Cardiac fibroblast (primary cell): ENCODE measurements around the gene CCDC85B.

ENCODE experiments used
- DNase-seq, 2 donors: peaks; one replicate each; pipeline versions ENCODE4 v3.0.0 to v3.0.0-alpha.2; 2010; ENCODE audit warnings: low read depth in 2 of 2
- H3K4me3 ChIP-seq, 2 donors: replicated peaks in 1 of 2; 1 replicate in 1 of 2; 2 replicates in 1 of 2; pipeline ENCODE4 v1.5.1; 2011; ENCODE audit warnings: low read depth in 2 of 2, low read length in 2 of 2, mild to moderate bottlenecking in 2 of 2, moderate library complexity in 1 of 2
- TF ChIP-seq, protein P1 (sequence below): IDR thresholded peaks from one replicate; pipeline ENCODE4 v1.5.1; 2011; ENCODE audit warnings: low read depth, mild to moderate bottlenecking, low read length, inconsistent platforms

CCDC85B gene

DNA sequence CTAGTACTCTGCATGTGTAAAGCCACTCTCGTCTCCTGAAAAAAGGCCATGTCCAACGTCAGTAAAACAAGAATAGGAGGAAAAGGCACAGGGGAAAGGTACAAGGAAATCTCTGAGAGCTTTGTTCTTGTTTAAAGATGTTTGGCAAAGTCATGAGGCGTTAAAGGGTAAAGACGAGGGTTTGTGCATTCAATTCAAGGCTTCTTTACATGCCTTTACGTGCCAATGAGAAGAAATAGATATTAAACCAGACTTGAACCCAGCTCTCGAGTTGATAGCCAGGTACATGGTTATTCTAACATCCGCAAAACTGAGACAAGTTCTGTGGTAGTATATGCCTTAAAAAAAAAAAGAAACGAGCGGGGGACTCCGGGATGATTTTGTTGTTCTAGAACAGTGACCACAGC is 31.8 kb upstream of the CCDC85B start:
- no peak for DNase-seq
- peak overlapping the region; percentile 74 to 95 for H3K4me3 ChIP-seq
- TF ChIP-seq, protein P1, sequence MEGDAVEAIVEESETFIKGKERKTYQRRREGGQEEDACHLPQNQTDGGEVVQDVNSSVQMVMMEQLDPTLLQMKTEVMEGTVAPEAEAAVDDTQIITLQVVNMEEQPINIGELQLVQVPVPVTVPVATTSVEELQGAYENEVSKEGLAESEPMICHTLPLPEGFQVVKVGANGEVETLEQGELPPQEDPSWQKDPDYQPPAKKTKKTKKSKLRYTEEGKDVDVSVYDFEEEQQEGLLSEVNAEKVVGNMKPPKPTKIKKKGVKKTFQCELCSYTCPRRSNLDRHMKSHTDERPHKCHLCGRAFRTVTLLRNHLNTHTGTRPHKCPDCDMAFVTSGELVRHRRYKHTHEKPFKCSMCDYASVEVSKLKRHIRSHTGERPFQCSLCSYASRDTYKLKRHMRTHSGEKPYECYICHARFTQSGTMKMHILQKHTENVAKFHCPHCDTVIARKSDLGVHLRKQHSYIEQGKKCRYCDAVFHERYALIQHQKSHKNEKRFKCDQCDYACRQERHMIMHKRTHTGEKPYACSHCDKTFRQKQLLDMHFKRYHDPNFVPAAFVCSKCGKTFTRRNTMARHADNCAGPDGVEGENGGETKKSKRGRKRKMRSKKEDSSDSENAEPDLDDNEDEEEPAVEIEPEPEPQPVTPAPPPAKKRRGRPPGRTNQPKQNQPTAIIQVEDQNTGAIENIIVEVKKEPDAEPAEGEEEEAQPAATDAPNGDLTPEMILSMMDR = no peak

DNA sequence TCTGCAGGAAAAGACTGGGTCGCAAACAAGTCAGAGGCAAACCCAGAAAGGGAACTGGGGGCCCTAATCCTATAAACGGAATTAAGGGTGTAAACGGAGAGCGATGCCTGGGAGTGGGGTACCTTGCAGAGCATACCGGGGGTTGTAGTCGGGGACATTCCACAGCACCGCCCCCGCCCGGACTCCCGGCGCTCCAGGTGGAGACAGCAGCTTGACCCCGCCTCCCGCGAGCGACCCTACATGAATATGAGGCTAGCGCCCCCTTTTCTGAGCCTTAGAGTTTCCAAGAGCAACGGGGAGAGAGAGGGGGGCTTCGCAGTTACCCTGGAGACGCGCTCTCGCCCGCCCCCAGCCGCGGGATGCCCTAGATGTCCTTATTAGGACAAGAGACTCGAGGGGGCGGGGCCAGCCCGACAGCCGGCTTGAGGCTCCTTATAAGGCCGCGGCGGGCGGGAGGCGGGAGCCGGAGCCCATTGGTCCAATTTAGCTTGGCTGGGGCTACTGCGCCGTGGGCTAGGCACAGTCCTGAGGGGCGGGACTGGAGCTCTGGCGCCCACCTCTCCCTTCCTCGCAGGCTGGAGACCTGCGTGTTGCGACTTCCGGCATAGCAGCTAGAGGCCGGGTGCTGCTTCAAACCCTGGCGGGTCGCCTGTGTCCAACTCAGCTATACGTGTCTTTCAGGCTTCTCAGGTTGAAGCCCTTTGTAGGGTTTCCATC is 31.2 kb upstream of the CCDC85B start:
- peak; percentile 99 for DNase-seq
- peak overlapping the region; percentile 74 to 95 for H3K4me3 ChIP-seq
- TF ChIP-seq, protein P1 = peak; percentile 13

DNA sequence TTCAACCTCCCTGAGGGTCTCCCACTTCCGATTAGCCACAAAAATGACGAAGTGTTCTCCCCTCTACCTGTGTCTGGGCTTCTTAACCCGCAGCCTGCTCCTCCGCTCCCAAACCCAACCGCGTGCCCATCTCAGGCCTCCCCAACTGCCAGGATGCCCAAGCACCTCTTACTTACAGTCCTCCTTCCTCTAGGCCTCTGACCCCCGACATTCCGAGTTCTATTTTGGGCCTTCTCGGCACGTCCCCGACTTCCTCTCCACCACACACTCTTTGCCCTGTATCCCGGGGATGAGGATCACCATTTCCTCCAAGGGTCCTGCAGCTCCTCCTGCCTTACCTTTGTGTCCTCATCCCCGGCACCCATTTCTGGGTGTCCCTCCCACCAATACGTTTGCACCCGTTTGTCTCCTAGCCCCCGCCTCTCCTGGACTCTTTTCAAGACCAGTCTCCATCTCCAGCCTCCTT is 30.6 kb upstream of the CCDC85B start:
- TF ChIP-seq, protein P1 = no peak
- DNase-seq = no peak

DNA sequence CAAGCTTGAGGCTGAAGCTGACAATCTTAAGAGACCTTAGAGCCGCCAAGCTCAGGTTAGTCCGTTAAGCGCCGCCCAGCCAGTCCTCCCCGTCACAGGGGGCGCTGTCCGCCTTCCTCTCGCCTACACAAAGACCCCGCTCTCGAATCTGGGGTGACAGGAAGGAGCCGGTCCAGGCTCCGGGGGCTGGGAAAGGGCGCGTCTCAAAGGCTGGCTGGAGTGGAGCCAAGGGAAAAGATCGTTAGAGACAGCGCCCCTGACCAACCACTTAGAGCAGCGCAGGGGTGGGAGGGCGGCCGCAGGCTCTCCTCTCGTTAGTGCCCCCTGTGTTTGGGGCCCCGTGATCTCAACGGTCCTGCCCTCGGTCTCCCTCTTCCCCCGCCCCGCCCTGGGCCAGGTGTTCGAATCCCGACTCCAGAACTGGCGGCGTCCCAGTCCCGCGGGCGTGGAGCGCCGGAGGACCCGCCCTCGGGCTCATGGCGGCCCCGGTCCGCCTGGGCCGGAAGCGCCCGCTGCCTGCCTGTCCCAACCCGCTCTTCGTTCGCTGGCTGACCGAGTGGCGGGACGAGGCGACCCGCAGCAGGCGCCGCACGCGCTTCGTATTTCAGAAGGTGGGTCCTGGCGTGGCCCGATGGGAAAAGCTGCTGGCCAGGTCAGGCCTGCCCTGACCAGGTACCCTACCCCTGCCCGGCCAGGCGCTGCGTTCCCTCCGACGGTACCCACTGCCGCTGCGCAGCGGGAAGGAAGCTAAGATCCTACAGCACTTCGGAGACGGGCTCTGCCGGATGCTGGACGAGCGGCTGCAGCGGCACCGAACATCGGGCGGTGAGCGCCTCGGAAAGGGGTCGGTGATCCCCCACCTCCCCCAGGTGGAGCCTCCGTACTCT is 30.0 kb upstream of the CCDC85B start, which contains the start of gene MUS81:
Gene MUS81, plus strand, starts transcription at position 156 of the 887 bp plus-strand sequence. Its CDS starts 321 bp downstream, at position 477.
- peak; percentile 99 for DNase-seq
- TF ChIP-seq, protein P1 = peak; percentile 82

More for the DNA sequence above, 30.6 kb upstream of the CCDC85B start:
- peak overlapping the region; percentile 74 to 95 for H3K4me3 ChIP-seq

DNA sequence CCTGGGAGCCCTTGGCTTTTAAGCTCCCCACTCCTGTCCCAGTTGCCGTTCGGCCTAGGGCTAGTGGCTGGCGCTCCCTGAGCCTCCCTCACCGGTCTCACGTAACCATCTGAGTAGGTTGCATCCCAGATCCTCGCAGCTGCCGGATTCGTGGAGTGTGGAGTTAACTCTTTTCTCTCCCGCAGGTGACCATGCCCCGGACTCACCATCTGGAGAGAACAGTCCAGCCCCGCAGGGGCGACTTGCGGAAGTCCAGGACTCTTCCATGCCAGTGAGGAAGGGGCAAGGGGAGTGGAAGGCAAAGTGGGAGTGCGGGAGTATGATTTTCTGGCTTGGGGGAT is 29.3 kb upstream of the CCDC85B start:
- TF ChIP-seq, protein P1 = no peak
- no peak for DNase-seq
- peak overlapping the region; percentile 74 to 95 for H3K4me3 ChIP-seq

More for the DNA sequence above, 30.0 kb upstream of the CCDC85B start, which contains the start of gene MUS81:
- H3K4me3 ChIP-seq = peak within 1 kb of the TSS; percentile 74 to 95

DNA sequence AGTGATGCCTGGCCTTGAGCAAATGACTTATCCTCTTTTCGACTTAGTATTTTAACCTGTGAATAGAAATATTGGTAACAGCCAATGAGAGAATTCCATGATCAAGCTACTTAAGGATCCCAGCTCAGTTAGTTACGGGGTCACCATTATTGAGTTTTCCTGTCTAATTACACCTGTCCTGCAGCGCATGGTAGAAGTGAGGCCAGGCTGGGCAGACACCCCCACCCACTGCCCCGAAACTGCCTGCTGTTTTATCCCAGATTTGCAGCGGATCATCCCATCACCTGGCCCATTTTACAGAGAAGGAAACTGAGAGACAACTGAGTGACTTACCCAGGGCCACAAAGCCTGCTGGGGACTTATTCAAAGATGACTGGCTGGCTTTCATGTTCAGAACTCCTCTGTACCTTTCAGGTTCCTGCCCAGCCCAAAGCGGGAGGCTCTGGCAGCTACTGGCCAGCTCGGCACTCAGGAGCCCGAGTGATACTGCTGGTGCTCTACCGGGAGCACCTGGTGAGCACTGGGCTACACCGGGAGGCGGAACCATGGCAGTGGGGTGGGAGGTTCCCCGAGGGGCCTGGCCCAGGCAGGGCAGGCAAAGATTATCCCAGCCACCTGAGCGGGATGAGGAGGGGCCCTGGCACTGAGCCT is 28.8 kb upstream of the CCDC85B start:
- no peak for DNase-seq

More for the DNA sequence above, 28.8 kb upstream of the CCDC85B start:
- TF ChIP-seq, protein P1 = no peak
- peak overlapping the region; percentile 74 to 95 for H3K4me3 ChIP-seq
